HG03521 (cell line): Measurements from ENCODE around the gene DOCK7.
"Not testable (repeated sequence)": the region's sequence is repeated elsewhere in the genome, so short reads cannot be mapped to it uniquely, and the experiment has no call there.

ENCODE experiments used
- ATAC-seq: cut with Tn5 transposase; IDR thresholded peaks from one replicate; pipeline ENCODE4 v1.9.1; 2021; ENCODE audit warnings: mild to moderate bottlenecking, moderate library complexity; ENCODE audit not compliant: unreplicated experiment

Gene DOCK7

DNA sequence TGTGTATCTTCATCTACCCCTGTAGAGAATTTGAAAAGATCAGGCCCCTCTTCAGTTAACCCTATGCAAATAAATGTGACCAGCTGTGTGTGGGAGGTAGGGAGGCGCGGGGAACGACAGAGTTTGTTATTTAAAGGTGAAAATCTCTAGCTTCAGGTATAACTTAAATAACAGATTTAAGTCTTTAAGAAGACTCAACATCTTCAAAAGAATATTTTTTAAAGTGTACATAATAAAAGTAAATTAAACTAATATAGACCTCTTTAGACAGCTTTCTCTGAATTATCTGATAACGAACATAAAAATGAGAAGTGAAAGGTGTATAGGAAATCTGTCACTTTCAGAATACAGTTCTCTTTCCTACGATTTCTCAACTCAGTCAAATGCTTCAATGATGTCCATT is 74.9 kb downstream of the DOCK7 start:
- ATAC-seq: peak; percentile 95

DNA sequence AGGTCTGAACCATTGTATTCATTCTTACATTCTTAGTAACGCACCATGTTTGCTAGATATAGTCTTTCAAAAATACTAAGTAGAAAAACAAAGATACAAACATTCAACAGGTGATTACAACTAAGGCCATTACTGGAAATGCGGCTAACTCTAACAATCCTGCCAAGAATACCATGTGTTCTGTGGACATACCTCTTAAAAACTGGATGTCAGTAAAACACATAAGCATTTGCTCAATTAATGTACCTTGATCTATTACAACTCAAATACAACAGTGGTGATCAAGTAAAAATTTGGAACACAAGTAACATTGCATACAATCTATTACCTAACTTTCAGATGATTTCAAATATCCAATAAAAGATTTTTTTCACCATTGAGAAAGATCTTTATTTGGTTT is 75.4 kb downstream of the DOCK7 start:
- ATAC-seq: no peak

DNA sequence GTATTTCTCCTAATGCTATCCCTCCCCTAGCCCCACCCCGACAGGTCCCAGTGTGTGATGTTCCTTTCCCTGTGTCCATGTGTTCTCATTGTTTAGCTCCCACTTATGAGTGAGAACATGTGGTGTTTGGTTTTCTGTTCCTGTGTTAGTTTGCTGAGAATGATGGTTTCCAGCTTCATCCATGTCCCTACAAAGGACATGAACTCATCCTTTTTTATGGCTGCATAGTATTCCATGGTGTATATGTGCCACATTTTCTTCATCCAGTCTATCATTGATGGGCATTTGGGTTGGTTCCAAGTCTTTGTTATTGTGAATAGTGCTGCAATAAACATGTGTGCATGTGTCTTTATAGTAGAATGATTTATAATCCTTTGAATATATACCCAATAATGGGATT is 77.6 kb downstream of the DOCK7 start:
- not testable (repeated sequence) for ATAC-seq

DNA sequence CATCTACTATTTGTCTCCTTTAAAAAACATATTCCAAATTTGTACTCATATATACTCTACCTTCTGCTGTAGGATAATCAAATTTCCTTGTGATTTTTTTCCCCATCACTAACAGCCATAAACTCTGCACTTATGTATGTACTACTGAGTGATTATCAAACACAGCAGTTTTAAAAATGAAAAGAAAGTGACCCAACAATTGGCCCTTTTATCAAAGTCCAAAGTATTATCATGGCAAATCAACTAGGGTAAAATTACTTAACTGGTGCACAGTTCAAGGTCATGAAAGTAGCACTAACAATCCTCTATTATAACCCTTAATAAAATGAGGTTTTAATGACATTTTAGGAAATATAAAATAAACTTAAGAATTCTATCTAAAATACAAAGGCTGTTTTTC is 79.3 kb downstream of the DOCK7 start:
- ATAC-seq: no peak

DNA sequence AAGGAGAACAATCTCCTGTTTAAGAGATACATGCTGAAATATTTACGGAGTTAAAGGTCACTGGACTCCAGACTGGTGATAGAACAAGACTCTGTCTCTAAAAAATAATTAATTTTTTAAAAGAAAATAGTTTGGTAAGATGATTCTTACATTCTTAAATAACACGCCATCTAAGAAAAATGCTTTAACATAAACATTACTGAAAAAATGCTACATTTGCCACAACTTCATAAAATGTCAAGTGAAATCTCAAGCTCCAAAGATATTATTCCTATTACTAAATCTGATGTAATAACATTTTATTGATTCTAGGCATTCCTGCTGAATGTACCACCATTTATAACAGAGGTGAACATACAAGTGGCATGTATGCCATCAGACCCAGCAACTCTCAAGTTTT is 86.7 kb downstream of the DOCK7 start:
- no peak for ATAC-seq

DNA sequence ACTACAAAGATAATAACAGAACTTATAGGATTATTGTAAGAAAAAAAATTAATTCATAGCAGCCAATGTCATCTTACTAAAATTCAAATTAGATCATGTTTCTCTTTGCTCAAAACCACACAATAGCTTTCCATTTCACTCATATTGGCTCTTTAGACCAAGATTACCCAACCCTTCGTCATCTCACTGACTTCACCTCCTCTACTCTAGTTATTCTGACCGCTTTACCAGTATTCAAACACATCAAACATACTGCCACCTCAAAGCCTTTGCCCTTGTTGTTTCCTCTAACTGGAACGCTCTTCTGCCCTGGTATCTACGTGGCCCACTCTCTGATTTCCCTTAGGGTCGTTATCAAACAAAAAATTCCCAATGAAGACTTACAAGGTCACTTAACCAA is 89.1 kb downstream of the DOCK7 start:
- no peak for ATAC-seq

DNA sequence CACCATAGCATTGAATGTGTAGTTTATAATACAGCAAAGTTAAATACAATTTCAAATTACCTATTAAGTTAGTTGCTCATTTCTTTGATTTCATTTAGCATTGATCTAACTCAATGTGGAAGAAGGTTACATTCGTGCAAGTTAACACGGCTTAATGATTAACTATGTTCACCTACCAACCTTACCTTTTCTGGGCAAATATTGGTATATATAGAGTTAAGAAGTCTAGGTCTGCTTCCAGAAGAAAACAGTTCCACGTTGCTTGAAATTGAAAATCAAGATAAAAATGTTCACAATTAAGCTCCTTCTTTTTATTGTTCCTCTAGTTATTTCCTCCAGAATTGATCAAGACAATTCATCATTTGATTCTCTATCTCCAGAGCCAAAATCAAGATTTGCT is 90.9 kb downstream of the DOCK7 start, which contains the start of gene ANGPTL3:
ANGPTL3 (plus strand) TSS at position 240 of the 400 bp plus-strand sequence; CDS start at position 287, 47 bp downstream.
- ATAC-seq: no peak

DNA sequence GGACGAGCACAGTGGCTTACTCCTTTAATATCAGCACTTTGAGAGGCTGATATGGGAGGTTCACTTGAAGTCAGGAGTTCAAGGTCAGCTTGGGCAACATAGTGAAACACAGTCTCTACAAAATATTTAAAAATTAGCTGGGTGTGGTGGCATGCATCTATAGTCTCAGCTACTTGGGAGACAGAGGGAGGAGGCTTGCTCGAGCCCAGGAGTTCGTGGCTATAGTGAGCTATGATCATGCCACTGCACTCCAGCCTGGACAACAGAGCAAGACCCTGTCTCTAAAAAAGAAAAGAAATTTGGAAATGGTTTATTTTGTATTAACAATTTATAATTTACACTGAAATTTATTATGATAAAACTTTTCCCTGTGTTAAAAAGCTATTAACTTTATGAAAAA is 92.5 kb downstream of the DOCK7 start:
- ATAC-seq: no peak

DNA sequence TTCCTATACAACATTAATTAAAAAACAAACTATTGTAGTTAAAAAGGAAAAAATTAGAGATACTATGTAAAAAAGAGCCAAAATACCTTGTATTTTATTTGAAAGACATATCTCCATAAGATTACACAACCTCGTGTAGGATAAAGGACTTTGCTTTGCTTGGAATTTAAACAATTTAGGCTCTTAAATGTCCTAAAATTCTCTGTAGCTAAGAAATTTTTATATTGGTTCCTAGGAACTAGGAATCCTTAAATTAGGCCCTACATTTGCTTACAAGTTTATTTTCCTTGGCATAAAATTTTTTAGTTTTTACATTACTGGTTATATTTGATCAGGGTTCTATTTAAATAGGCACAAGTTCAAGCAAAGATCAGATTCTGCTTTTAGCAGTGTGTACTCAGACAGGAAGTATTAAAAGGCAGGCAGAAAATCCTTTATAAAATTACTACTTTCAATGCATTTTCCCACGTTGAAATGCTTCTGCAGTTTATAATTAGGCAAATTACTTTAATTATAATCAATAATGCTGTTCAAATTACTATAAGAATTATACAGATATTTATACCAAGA is 94.3 kb downstream of the DOCK7 start:
- ATAC-seq: no peak

DNA sequence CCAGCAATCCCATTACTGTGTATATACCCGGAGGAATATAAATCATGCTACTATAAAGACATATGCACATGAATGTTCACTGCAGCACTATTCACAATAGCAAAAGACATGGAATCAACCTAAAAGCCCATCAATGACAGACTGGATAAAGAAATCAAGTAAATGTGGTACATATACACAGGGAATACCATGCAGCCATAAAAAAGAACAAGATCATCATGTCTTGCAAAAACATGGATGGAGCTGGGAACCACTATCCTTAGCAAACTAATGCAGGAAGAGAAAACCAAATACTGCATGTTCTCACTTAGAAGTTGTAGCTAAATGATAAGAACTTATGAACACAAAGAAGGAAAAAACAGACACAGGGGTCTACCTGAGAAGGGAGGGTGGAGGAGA is 97.2 kb downstream of the DOCK7 start:
- no peak for ATAC-seq

DNA sequence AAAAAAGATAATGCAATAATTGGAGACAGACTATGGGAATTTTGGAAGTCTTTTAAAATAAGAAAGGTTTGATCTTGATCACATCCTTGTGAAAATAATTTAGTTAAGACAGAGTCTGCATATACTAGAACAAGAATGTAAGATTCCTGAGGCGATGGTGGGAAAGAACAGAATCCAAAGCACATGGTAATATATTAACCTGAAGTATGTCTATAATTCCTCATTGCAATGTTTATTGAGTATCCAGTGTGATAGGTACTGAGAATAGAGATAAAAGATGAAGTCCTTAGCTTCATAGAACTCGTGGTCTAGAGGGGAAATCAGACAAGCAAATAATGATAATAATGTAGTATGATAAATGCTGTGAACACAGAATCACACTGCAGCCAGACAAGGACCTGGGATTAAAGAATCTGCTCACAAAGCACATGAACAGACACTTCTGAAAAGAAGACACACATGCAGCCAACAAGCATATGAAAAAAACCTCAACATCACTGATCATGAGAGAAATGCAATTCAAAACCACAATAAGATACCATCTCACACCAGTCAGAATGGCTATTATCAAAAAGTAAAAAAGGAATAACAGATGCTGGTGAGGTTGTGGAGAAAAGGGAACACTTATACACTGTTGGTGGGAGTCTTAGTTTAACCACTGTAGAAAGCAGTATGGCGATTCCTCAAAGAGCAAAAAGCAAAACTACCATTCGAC is 97.8 kb downstream of the DOCK7 start:
- no peak for ATAC-seq

DNA sequence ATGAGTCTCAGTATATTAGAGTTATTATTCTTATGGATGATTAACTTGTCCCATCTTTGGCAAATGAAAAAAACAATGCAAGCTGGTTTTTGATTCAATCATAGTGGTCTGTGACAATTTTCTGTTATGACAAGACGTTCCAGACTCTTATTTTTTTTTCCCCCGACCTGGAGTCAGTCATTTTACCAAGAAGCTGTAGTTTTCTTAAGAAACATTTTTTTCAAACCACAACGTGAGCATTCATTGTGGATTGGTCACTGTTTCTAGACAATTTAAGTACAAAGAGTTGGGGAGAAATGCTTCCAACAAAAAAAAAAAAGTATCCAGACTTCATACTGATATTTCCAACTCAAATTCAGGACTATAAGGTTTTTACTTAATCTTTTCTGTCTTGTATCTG is 98.9 kb downstream of the DOCK7 start:
- no peak for ATAC-seq

DNA sequence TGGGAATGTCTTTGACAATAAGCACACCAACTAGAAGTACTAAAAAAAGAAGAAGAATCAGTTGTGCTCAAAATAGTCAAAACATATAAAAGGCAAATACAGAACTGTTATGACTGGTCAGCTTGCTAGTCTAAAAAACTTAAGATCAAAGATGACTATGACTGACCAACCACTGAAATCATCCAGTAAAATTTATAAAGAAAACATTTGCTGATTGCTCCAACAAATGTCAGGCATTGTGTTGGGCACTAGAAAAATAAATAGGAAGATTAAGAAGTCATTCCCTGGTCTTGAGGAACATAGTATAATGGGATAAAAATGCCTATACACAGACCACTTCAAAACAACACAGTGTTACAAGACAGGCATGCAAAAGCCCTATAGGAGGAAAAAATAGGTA is 100.2 kb downstream of the DOCK7 start:
- no peak for ATAC-seq

DNA sequence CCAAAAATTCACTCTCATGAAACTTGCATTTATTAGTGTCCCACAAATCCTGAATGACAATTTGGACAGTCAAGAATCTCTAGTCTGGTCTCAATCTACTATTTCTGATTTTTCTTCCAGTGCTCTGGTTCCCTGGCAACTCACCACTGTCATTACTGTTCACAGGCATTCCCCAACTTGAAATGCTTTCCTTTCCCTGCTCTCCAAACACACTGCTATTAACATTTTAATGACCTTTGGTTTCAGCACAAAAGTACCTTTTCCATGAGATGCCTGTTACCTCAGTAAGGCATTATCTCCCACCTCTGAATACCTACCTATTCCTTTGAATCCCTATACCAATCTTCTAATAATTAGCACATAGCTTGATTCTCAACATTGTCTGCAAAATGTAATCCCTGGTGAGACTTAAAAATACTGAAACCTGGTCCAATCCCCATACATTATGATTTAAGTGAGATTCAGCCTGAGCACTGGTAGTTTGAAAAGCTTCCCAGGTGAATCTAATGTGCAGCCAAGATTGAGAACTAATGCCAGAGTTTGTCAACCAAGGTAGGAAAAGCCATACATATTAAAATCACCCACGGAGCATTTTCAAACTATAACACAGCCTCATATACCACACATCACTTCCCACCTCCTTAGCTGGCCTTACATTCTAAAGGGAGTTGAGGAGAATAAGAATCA is 102.6 kb downstream of the DOCK7 start:
- ATAC-seq: no peak

DNA sequence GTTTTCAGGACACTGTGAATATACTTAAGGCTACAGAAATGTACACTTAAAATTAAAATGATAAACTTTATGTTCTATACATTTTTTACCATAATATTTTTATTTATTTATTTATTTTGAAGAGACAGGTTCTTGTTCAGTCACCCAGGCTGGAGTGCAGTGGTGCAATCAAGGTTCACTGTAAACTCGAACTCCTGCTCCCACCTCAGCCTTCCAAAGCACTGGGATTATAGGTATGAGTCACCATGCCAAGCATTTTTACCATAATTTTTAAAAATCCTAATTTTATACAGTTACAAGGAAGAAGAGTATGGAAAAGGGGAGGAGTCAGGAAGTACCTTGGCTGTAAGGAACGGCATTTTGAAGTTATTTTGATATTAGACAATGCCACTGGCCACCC is 114.5 kb downstream of the DOCK7 start:
- ATAC-seq: no peak

DNA sequence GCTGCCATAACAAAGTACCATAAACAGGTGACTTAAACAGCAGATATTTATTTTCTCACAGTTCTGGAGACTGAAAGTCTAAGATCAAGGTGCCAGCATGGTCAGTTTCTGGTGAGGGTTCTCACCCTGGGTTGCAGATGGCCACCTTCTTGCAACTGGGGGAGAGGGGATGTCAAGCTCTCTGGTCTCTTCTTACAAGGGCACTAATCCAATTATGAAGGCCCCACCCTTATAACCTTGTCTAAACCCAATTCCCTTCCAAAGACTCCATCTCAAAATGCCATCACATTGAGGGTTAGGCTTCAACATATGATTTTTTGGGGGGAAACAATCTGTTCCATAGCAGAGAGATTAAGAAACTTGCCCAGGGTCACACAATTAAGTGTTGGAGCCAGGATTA is 115.7 kb downstream of the DOCK7 start:
- no peak for ATAC-seq

DNA sequence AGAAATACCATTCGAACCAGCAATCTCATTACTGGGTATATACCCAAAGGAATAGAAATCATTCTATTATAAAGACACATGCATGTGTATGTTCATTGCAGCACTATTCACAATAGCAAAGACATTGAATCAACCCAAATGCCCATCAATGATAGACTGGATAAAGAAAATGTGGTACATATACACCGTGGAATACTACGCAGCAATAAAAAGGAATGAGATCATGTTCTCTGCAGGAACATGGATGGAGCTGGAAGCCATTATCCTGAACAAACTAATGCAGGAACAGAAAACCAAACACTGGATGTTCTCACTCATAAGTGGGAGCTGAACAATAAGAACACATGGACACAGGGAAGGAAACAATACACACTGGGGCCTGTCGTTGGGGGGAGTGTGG is 116.7 kb downstream of the DOCK7 start:
- ATAC-seq: not testable (repeated sequence)

DNA sequence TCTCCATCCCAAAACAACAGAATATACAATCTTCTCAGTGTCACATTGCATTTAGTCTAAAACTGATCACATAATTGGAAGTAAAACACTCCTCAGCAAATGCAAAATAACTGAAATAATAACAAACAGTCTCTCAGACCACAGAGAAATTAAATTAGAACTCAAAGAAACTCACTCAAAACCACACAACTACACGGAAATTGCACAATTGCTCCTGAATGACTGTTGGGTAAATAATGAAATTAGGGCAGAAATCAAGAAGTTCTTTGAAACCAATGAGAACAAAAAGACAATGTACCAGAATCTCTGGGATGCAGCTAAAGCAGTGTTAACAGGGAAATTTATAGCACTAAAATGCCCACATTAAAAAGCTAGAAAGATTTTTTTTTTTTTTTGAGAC is 120.3 kb downstream of the DOCK7 start:
- ATAC-seq: not testable (repeated sequence)

DNA sequence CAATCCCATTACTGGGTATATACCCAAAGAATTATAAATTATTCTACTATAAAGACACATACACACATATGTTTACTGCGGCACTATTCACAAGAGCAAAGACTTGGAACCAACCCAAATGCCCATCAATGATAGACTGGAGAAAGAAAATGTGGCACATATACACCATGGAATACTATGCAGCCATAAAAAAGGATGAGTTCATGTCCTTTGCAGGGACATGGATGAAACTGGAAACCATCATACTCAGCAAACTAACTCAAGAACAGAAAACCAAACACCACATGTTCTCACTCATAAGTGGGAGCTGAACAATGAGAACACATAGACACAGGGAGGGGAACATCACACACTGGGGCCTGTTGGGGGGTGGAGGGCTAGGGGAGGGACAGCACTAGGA is 121.0 kb downstream of the DOCK7 start:
- ATAC-seq: not testable (repeated sequence)

DNA sequence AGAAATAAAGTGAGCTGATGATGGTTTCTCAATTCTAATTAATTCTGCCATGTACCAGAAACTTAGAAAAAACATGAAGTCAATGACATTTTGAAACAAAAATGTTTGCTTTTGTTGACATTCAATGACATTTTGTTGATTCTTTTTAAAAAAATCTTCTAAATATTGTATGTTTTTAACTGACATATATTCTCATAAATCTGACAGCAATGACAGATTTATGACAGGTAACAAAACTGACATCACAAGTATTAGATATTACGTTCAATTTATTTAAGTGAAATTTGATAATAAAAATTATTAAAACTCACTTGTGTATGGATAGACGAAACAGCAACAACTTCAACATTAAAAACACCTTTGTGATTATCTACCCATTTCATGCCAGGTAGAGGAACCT is 126.9 kb downstream of the DOCK7 start:
- ATAC-seq: no peak

DNA sequence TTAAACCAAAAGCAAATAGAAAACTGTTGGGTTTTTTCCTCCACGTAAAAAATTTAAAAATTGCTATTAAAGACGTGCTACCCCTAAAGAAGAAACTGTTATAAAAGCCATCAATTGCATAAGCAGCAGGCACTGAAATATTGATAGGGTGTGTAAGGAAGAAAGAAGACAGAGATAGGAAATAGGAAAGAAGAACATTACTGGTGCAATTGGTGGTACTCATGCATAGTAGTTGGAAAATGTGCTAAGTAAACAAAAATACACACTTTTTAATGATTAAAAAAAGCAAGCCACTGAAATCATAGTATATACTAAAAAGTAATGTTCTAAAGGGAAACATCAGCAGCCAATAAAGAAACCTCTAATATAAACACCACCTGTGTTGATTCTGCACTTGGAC is 143.6 kb downstream of the DOCK7 start:
- ATAC-seq: no peak

DNA sequence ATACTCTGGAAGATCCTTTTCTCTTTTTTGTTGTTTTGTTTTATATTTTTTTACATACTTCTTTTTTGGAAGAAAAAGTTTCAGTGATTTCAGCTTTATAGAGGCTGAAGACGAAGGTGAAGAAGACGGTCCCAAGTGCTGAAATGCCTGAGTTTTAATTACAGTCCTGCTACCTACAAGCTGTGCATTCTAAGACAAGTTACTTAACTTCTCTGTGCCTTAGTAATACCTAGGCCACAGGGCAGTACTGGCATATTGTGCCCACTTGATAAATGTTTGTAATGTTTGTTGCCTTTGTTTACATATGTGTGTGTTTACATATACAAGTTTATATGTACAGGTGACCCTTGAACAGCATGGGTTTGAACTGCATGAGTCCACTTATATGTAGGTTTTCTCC is 147.1 kb downstream of the DOCK7 start:
- no peak for ATAC-seq
